DMS53 treated with DMSO at 0.1 percent for 48 hours (cell line): ENCODE results near the gene TENT4B.
"Not testable (repeated sequence)": the region's sequence is repeated elsewhere in the genome, so short reads cannot be mapped to it uniquely, and the experiment has no call there.

Experiments
- DNase-seq: peaks from one replicate; lab custom pipeline; 2025; ENCODE audit not compliant: unreplicated experiment; lab: John Stamatoyannopoulos, UW

TENT4B gene

DNA sequence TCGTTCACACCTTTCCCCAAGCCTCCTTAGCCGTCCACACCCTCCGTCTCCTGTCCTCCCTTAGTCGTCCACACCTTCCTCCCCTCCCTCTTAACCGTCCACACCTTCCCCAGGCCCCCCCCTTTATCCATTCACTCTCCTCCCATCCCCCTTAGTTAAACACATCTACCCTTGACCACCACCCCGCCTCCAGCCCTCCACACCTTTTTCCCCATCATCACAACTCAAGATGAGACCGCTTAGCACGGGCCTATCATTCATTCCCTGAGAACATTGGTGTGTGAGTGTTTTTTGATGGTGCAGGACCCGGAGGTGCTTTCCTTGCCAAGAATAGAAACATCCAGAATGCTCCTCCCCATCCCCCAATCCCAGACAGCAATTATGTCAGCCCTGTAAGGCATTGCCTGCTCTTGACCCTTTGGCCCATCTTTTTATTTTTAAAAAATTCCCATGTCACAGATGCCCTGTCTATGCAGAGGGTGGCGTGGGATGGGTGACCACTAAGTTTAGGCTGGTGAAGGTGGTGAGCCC is 1.4 kb downstream of the TENT4B start:
- DNase-seq: no peak

DNA sequence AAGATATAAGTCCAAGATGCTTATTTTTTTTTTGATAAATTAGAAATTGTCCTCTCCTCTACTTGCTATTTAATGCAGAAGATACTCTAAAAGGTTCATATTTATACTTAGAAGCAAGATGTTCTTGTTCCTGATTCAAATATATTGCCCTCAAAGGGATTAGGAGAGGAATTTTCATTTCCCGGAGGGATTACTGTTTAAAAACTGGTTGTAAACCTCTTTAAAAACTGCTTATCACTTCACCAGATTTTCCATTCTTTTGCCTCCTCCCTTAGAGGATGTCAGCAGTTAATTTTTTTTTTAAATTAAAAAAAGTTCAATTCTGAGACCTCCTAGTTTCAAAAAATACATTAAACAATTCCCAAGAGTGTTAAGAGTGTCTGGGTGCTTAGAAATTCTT is 2.8 kb downstream of the TENT4B start:
- no peak for DNase-seq

DNA sequence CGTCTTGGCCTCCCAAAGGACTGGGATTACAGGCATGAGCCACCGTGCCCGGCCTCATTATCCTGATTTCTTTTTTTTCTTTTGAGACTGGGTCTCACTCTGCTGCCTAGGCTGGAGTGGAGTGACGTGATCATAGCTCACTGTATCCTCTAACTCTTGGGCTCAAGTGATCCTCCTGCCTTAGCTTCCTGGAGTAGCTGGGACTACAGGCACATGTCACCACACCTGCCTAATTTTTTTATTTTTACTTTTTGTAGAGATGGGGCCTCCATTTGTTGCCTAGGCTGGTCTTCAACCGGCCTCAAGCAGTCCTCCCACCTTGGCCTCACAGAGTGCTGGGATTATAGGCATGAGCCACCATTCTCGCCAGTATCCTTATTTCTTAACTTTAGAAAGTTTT is 3.5 kb downstream of the TENT4B start:
- no peak for DNase-seq

DNA sequence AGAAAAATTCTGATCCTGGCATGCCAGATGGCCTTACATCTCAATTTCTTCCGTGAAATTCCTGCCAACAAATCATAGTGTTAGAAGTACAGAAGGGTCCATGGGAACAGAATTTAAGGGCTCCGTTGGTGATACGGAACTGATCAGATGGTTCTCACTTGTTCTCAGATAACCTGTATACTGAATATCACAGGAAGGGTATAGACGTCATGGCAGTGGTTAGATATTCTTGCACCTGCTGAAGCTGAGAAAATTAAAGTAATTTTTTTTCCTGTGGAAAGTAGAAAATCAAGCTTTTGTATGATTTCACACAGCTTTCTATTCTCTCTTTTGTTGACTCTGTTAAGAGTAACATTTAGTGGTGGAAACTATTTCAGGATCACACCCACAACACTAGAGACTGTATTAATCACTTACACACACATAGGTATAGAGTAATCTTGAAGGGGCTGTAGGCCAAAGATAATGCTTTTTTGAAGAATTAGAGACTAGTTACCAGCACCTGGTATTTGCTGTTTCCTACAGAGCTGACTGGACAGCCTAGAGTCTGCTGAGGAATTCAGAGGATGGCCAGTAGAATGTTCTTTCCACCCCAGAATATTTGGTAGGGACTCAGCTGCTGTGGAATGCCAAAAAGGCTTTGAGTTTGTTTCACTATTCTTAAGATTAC is 7.5 kb downstream of the TENT4B start:
- no peak for DNase-seq

DNA sequence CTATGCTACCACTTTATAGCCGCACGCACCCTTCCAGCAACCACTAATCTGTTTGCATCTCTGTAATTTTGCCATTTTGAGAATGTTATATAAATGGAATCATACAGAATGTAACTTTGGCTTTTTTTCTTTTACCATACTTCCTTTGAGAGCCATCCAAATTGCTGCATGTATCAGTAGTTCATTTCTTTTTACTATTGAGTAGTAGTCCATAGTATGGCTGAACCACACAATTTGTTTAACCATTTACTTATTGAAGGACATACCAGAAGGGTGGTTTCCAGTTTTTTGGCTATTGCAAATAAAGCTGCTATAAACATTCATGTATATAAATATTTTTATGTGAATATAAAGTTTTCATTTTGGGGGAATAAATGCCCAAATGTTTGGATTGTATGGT is 8.8 kb downstream of the TENT4B start:
- DNase-seq: no peak

DNA sequence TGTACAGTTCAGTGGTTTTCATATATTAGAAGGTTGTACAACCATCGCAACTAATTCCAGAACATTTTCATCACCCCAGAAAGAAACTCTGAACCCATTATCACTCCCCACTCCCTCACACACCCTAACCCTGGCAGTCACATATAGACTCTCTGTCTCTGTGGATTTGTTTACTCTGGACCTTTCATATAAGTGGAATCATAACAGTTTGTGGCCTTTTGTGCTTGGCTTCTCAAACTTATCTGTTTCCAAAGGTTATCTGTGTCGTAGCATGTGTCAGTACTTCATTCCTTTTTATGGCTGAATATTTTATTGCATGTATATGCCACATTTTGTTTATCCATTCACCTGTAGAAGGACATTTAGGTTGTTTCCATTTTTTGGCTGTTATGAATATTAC is 12.4 kb downstream of the TENT4B start:
- DNase-seq: no peak

DNA sequence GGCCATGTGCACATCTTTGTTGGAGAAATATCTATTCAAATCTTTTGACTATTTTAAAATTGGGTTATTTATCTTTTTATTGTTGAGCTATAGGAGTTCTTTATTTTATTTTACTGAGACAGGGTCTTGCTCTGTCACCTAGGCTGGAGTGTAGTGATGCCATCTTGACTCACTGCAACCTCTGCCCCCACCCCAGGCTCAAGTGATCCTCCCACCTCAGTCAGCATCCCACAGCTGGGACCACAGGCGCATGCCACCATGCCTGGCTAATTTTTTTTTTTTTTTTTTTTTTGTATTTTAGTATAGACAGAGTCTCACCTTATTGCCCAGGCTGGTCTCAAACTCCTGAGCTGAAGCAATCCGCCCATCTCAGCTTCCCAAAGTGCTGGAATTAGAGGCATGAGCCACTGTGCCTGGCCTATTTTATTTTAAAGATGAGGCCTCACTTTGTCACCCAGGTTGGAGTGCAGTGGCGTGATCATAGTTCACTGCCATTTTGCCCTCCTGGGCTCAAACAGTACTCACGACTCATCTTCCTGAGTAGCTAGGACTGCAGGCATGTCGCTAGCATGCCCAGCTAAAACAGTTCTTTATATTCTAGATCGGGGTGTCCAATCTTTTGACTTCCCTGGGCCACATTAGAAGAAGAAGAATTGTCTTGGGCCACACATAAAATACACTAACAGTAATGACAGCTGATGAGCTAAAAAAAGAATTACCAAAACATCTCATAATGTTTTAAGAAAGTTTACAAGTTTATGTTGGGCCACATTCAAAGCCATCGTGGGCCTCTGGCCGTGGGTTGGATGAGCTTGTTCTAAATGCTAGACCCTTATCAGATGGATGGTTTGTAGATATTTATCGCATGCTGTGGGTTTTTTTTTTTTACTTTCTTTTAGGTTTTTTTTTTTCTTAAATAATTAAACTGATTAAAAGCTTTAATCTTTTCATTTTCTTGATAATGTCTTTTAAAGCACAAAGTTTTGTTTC is 13.7 kb downstream of the TENT4B start:
- no peak for DNase-seq

DNA sequence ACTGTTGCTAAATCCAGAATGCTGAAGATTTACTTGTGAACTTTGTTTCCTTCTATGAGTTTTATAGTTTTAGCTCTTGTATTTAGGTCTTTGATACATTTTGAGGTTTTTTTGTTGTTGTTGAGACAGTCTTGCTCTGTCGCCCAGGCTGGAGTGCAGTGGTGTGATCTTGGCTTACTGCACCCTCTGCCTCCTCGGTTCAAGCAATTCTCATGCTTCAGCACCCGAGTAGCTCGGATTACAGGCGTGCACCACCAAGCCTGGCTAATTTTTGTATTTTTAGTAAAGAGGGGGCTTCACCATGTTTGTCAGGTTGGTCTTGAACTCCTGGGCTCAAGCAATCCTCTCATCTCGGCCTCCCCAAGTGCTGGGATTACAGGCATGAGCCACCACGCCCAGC is 14.4 kb downstream of the TENT4B start:
- no peak for DNase-seq

DNA sequence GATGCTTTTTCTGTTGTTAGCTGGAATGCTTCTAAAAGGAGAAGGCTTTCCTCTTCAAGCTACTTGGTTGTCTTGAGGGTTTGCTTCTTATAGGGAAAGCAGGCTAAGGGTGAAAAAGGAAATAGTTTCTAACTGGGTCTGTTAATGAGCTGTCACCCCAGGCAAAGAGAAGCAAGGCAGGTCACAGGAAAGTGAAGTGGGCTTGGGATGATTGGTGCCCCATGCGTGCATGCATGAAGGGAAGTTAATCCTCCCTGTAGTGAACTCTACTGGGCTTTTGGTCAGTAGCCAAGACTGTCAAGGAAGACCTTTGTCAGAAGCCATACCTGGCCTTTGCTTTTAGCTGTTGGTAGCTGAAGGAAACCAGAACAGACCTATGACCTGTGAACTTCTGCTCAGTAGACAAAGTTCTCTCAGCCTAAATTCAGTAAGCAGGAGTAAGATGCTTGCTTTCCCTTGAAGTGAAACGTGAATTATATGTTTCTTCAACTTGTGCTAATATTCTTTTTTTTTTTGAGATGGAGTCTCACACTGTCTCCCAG is 16.5 kb downstream of the TENT4B start:
- no peak for DNase-seq

DNA sequence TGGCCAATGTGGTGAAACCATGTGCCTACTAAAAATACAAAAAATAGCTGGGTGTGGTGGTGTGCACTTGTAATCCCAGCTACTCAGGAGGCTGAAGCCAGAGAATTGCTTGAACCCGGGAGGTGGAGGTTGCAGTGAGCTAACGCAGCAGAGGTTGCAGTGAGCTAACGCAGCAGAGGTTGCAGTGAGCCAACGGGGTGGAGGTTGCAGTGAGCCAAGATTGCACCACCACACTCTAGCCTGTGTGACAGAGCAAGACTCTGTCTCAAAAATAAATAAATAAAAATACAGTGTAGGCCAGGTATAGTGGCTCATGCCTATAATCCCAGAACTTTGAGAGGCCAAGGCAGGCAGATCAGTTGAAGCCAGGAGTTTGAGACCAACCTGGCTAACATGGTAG is 18.7 kb downstream of the TENT4B start:
- not testable (repeated sequence) for DNase-seq

DNA sequence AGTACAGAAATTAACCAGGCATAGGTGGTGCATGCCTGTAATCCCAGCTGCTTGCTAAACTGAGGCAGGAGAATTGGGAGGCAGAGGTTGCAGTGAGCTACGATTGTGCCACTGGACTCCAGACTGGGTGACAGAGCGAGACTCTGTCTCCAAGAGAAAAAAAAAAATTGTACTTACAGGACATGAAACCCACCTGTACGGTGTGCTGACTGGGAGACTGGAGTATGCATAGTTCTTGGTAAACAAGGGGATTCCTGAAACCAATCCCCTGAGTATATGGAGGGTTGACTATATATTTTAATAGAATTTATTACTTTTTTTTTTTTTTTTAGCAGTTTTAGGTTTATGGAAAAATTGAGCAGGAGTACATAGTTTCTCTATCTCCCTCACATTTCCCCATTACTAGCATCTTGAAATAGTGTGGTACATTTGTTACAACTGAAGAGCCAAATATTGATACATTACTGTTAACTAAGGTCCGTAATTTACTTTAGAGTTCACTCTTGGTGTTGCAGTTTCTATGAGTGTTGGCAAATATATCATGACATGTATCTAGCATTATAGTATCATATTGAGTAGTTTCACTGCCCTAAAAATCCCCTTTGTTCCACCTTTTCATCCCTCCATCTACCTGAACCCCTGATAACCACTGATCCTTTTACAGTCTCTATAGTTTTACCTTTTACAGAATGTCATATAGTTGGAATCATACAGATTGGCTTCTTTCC is 19.3 kb downstream of the TENT4B start:
- no peak for DNase-seq

DNA sequence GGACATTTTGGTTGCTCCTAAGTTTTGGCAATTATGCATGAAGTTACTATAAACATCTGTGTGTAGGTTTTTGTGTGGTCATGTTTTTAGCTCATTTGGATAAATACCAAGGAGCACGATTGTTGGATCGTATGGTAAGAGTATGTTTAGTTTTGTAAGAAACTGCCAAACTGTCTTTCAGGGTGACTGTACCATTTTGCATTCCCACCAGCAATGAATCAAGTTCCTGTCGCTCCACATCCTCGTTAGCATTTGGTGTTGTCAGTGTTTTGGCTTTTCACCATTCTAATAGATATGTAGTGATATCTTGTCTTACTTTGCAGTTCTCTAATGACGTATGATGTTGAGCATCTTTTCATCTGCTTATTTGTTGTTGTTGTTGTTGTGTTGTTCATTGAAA is 20.2 kb downstream of the TENT4B start:
- DNase-seq: no peak

DNA sequence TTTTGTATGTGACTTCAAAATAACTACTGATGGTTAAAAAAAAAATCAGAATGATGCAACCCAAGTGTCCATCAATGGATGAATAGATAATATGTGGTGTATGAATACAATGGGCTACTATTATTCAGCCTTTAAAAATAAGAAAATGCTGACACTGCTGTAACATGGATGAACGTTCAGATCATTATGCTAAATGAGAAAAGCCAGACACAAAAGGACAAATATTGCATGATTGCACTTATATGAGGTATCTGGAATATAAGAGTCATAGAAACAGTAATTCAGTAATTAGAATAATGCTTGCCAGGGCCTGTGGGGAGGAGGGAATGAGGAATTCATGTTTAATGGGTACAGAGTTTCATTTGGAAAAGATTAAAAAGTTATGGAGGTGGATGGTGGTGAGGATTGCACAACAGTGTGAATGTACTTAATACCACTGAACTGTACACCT is 25.4 kb downstream of the TENT4B start:
- DNase-seq: no peak

DNA sequence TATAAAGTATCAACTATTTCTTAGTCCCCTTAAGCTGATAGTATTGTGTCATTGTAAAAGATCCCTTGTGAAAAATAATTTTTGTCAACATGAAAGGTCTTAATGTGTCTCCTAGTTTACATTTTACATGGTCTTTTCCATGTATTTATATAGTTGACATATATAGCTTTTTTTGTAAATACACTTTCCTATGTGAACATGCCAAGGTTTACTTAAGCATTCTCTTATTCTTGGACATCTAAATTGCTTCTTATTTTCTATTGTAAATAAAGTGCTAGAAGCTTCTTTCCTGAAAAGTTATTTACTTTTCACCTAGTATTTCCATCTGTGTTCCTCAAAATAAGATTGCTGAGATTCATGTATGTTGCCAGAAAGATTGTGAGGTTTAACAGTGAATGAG is 29.3 kb downstream of the TENT4B start:
- DNase-seq: no peak

DNA sequence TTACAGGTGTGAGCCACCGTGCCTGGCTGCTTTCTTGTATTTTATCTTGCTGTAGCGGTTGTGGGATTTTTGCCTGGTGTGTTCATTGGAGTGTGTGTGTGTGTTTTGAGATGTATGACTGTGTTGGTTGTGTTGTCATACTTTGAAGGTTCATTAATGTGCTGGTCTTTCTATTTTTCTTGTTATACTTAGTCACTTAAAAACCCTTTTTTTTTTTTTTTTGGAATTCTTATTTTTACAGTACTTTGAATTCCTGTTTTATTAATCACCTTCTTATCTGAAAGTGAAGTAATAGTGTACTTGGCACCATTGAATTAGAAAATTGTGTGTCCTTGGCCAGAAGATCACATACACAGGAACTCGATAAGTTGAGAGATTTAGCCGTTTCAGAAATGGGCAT is 30.2 kb downstream of the TENT4B start:
- no peak for DNase-seq

DNA sequence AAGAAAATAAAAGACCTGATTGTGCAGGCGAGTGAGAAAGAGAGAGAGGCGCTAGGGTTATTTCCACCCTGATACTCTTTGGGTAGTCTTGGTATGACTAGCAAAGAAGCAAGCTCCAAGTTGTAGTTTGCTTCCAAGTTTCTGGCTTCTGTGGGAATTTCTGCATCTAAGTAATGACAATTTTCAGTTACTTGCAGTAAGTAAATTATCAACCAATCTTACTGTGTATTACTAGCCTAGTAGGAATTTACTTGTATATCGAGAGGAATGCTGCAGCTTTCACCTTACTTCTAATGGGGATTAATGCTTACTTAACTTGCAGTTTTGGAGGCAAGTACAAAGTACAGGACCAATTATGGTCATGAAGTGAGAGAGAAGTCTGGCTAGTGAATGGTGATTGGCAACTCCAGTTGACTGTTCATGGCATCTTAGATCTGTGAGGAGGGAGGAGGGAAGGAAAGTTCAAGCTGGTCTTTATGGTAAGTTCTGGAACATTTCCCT is 31.9 kb downstream of the TENT4B start:
- no peak for DNase-seq

DNA sequence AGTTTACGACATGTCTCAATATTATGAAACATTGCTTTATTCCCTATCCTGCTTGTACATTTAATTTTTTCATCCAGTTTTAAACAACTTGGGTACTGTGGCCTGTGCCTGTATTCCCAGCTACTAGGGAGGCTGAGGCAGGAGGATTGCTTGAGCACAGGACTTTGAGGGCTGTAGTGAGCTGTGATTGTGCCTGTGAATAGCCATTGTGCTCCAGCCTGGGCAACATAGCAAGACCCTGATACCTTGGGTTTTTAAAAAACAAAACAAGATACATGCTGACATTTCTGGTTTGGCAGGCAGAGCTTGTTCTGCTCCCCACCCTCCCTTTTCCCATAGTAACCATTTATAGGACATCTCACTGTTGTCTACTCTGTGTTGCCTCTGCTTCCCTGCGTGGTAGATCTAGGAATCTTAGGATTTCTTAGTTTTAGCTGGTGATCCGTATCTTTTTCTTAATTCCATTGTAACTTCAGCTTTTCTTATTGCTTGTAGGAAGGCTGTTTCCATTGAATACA is 35.6 kb downstream of the TENT4B start:
- DNase-seq: no peak

DNA sequence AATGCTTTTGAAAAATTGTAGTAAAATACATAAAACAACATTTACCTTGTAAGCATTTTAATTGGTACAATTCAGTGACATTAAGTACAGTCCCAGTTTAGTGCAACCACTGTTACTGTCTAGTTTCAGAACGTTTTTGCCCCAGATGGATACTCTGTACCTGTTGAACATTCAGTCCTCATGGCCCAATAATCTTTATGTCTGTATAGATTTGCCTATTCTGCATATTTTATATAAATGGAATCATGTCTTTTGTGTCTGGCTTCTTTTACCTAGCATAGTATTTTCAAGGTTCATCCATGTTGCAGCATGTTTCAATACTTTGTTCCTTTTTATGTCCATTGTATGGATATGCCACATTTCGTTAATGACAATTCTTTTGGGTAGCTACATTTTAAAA is 37.2 kb downstream of the TENT4B start:
- DNase-seq: no peak

DNA sequence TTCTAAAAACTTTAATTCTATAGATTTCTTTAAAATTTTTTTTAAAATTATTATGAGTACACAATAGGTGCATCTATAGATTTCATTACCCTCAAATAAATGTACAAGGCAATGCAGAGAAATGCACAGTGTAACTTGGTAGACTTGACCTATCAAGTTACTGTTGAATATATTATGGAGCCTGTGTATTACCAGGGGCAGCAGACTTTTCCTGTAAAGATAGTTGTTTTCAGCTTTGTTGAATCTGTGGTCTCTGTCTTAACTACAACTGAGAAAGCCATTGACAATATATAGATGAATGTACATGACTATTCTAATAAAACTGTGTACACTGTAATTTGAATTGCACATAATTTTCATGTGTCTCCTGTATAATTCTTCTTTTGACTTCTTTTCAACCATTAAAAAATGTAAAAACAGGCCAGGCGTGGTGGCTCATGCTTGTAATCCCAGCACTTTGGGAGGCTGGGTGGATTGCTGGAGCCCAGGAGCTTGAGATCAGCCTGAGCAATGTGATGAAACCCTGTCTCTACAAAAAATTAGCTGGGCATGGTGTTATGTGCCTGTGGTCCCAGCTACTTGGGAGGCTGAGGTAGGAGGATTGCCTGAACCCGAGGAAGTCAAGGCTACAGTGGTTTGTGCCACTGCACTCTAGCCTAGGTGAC is 39.4 kb downstream of the TENT4B start:
- no peak for DNase-seq

DNA sequence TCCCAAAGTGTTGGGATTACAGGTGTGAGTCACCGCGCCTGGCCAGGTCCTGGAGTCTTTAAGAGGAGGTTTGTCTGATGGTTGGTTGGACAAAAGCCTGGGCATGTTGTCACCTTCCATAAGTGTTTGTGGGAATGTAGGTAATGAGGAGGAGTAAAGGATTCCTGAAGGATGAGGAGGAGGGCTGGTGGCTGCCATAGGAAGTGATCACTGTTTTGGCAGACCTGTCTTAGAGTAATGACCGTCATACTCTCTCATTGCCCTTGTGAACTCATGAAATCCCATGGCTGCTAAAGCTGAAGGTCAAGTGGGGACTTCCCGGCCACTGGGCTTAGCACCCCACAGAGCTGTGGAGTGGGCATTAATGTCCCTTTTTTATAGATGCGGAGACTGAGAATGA is 40.5 kb downstream of the TENT4B start:
- DNase-seq: no peak
